PC-3 (cell line): ENCODE measurements around the gene PRDX6. TPM values are rescaled to one million over a fixed set of nuclear protein-coding genes. Genes with fewer than 3 reads are reported as not detected.
A peak's percentile ranks its signal among the peaks of the same experiment; 100 is the strongest.

Experiments used
- ATAC-seq: fragments of 200-7000 bp; cut with Tn5 transposase; 2 replicates; pipeline ENCODE4 v1.9.1; 2020; ENCODE audit warnings: mild to moderate bottlenecking, moderate library complexity
- BruUV-seq: library from RNA; stranded (reverse); fragments of 400-500 nt; replicated peaks from 2 replicates; lab custom pipeline; 2021; lab: Mats Ljungman, UMichigan
- CTCF ChIA-PET: fragments of 300-600 bp; sonication (Branson Sonifier 250); formaldehyde crosslinking; loops from one replicate; lab custom pipeline; 2022; ENCODE audit warnings: antibody characterized with exemption; lab: Charles Lee
- POLR2A ChIA-PET: fragments of 300-600 bp; sonication (Branson Sonifier 250); formaldehyde crosslinking; loops from one replicate; lab custom pipeline; 2022; ENCODE audit warnings: antibody characterized with exemption; ENCODE audit not compliant: unreplicated experiment; lab: Charles Lee
- DNase-seq: peaks from one replicate; pipeline ENCODE4 v3.0.0-alpha.2; 2015
- H2AFZ ChIP-seq: fragments of 300-600 bp; sonication (generic); 2 replicates; pipeline ENCODE4 v1.6.0; 2016; ENCODE audit warnings: antibody characterized with exemption, low read length
- H3F3A ChIP-seq: fragments of 300-600 bp; sonication (generic); one replicate; pipeline ENCODE4 v1.6.0; 2017; ENCODE audit warnings: antibody characterized with exemption, low read length, control low read depth, mild to moderate bottlenecking; ENCODE audit not compliant: unreplicated experiment
- H3K27ac ChIP-seq: fragments of 300-600 bp; sonication (generic); 2 replicates; pipeline ENCODE4 v1.5.1; 2016; ENCODE audit warnings: mild to moderate bottlenecking, low read length
- H3K27me3 ChIP-seq: fragments of 300-600 bp; sonication (generic); 2 replicates; pipeline ENCODE4 v1.6.1; 2016; ENCODE audit warnings: low read length, mixed read lengths
- H3K36me3 ChIP-seq: fragments of 300-600 bp; sonication (generic); 2 replicates; pipeline ENCODE4 v1.6.1; 2016; ENCODE audit warnings: low read depth, mixed run types, low read length, mixed read lengths
- H3K4me1 ChIP-seq: fragments of 300-600 bp; sonication (generic); 2 replicates; pipeline ENCODE4 v1.5.1; 2016; ENCODE audit warnings: low read length; ENCODE audit not compliant: insufficient read depth
- H3K4me2 ChIP-seq: fragments of 300-600 bp; sonication (generic); 2 replicates; pipeline ENCODE4 v1.6.0; 2016; ENCODE audit warnings: low read length
- H3K4me3 ChIP-seq: fragments of 300-600 bp; sonication (generic); 2 replicates; pipeline ENCODE4 v1.5.1; 2016; ENCODE audit warnings: mild to moderate bottlenecking, low read length, mixed read lengths
- H3K79me2 ChIP-seq: fragments of 300-600 bp; sonication (generic); 2 replicates; pipeline ENCODE4 v1.6.1; 2017; ENCODE audit warnings: low read length, mixed read lengths
- H3K9ac ChIP-seq: fragments of 300-600 bp; sonication (generic); 2 replicates; pipeline ENCODE4 v1.6.0; 2016; ENCODE audit warnings: mild to moderate bottlenecking, low read length
- H3K9me2 ChIP-seq: fragments of 300-600 bp; sonication (generic); replicated peaks from 2 replicates; pipeline ENCODE4 v1.6.1; 2016; ENCODE audit warnings: mixed run types, low read length, mixed read lengths
- H3K9me3 ChIP-seq: fragments of 300-600 bp; sonication (generic); 2 replicates; pipeline ENCODE4 v1.6.1; 2016; ENCODE audit warnings: low read length, mixed read lengths
- H4K20me1 ChIP-seq: fragments of 300-600 bp; sonication (generic); 2 replicates; pipeline ENCODE4 v1.6.1; 2016; ENCODE audit warnings: low read length, mixed read lengths
- EZH2 ChIP-seq: fragments of 300-600 bp; sonication (generic); IDR thresholded peaks from one replicate; pipeline ENCODE4 v1.6.1; 2017; ENCODE audit warnings: antibody characterized with exemption, mild to moderate bottlenecking, low read length; ENCODE audit not compliant: unreplicated experiment
- EZH2phosphoT487 ChIP-seq: fragments of 300-600 bp; sonication (generic); IDR thresholded peaks from 2 replicates; pipeline ENCODE4 v1.6.1; 2018; ENCODE audit warnings: mild to moderate bottlenecking, antibody characterized with exemption, low read length, borderline replicate concordance
- intact Hi-C: fragments of 100-400 bp; cut with micrococcal nuclease; formaldehyde crosslinking; loops from 2 replicates; pipeline ENCODE4 v1.9.0; 2023
- total RNA-seq: library from RNA; depleted of rRNA; stranded (reverse); fragments of >200 nt; gene quantifications from 2 replicates; pipeline ENCODE4 v1.2.3, GENCODE V29; 2014
- TF ChIP-seq, protein P1 (sequence below): fragments of 300-600 bp; sonication (generic); conservative IDR thresholded peaks from 2 replicates; pipeline ENCODE4 v1.5.1; 2017; ENCODE audit warnings: antibody characterized with exemption, low read depth, mild to moderate bottlenecking, low read length

The PRDX6 gene
- total RNA-seq, 1 experiment from 2014 or later, result 829 TPM

- H4K20me1 ChIP-seq, result peaks cover 31% of the 10 kb centered on the region
- BruUV-seq, result no TSS peak
- H3K27ac ChIP-seq, result peak overlapping the region; percentile 68
- H2AFZ ChIP-seq, result peak overlapping the region; percentile 89
- H3F3A ChIP-seq, result peaks cover 18% of the 10 kb centered on the region
- peak; percentile 77 for ATAC-seq
- peak overlapping the region; percentile 87 for H3K4me2 ChIP-seq
- DNase-seq, result peak; percentile 100
- H3K79me2 ChIP-seq, result peaks cover 72% of the 10 kb centered on the region
- intact Hi-C loops, result loop anchor here (1.0 to 5.0 kb wide), 4 partner anchors 46 to 730 kb away; partner anchors contain the start of genes CENPL and DARS2
- peaks cover 60% of the 10 kb centered on the region for H3K4me1 ChIP-seq
- peaks cover 36% of the 10 kb centered on the region for H3K36me3 ChIP-seq
- TF ChIP-seq, protein P1, sequence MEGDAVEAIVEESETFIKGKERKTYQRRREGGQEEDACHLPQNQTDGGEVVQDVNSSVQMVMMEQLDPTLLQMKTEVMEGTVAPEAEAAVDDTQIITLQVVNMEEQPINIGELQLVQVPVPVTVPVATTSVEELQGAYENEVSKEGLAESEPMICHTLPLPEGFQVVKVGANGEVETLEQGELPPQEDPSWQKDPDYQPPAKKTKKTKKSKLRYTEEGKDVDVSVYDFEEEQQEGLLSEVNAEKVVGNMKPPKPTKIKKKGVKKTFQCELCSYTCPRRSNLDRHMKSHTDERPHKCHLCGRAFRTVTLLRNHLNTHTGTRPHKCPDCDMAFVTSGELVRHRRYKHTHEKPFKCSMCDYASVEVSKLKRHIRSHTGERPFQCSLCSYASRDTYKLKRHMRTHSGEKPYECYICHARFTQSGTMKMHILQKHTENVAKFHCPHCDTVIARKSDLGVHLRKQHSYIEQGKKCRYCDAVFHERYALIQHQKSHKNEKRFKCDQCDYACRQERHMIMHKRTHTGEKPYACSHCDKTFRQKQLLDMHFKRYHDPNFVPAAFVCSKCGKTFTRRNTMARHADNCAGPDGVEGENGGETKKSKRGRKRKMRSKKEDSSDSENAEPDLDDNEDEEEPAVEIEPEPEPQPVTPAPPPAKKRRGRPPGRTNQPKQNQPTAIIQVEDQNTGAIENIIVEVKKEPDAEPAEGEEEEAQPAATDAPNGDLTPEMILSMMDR, result no peak; the same call in 1 of the 2 replicates
- TF ChIP-seq EZH2phosphoT487 (no peak), EZH2 (no peak)
- peak overlapping the region; percentile 83 for H3K9ac ChIP-seq
- CTCF ChIA-PET, result interaction anchor here (0.5 to 2.4 kb wide), 9 partner anchors 29 to 735 kb away, joined by 3 to 13 read pairs (median 4); no protein-coding TSS in a partner anchor
- H3K9me3 ChIP-seq, result no peaks in the 10 kb centered on the region
- H3K9me2 ChIP-seq, result no peaks in the 10 kb centered on the region
- H3K27me3 ChIP-seq, result no peaks in the 10 kb centered on the region
- peak overlapping the region; percentile 74 for H3K4me3 ChIP-seq
- POLR2A ChIA-PET, result interaction anchor here (0.5 to 1.7 kb wide), 14 partner anchors 30 to 501 kb away, joined by 3 to 16 read pairs (median 4); partner anchors contain the start of gene KLHL20
Observed at GRCh38 chr1:173476665-173477285, 360 bp upstream of the PRDX6 start.

- POLR2A ChIA-PET, result interaction anchor here (0.6 to 1.7 kb wide), 7 partner anchors 29 to 1697 kb away, joined by 4 to 16 read pairs (median 6); partner anchors contain the start of gene METTL13
- no peaks in the 10 kb centered on the region for H3K9me2 ChIP-seq
- no peaks in the 10 kb centered on the region for H3K27me3 ChIP-seq
- intact Hi-C loops, result loop anchor here (1.0 to 5.0 kb wide), 4 partner anchors 29 to 236 kb away; partner anchors contain the start of gene KLHL20
- H3F3A ChIP-seq, result peaks cover 16% of the 10 kb centered on the region
- ATAC-seq (peak; percentile 7), DNase-seq (peak; percentile 90)
- peak overlapping the region; percentile 76 for H2AFZ ChIP-seq
- peaks cover 31% of the 10 kb centered on the region for H4K20me1 ChIP-seq
- BruUV-seq, result TSS peak; percentile 39
- peaks cover 43% of the 10 kb centered on the region for H3K36me3 ChIP-seq
- peaks cover 59% of the 10 kb centered on the region for H3K4me1 ChIP-seq
- H3K27ac ChIP-seq, result peak overlapping the region; percentile 57
- H3K4me3 ChIP-seq, result peak overlapping the region; percentile 74
- H3K79me2 ChIP-seq, result peaks cover 81% of the 10 kb centered on the region
- H3K4me2 ChIP-seq, result peak overlapping the region; percentile 82
- CTCF ChIA-PET, result interaction anchor here (0.6 to 0.7 kb wide), 2 partner anchors 29 to 53 kb away, joined by 3 to 4 read pairs; no protein-coding TSS in a partner anchor
- peak overlapping the region; percentile 83 for H3K9ac ChIP-seq
- TF ChIP-seq EZH2phosphoT487 (no peak), EZH2 (no peak)
- TF ChIP-seq, protein P1, result no peak
- no peaks in the 10 kb centered on the region for H3K9me3 ChIP-seq
Observed at GRCh38 chr1:173478094-173478674, 1.0 kb downstream of the PRDX6 start.
